Measurements from ENCODE around the gene ATCAY. TPM values are rescaled to one million over a fixed set of nuclear protein-coding genes. Genes with fewer than 3 reads are reported as not detected.
"Not testable (repeated sequence)": the region's sequence is repeated elsewhere in the genome, so short reads cannot be mapped to it uniquely, and the experiment has no call there.

ATCAY gene
- total and polyA plus RNA-seq, 2 of the 4 experiments (the other 2 are of a cell fraction), result 0.31 to 0.36 TPM

DNA sequence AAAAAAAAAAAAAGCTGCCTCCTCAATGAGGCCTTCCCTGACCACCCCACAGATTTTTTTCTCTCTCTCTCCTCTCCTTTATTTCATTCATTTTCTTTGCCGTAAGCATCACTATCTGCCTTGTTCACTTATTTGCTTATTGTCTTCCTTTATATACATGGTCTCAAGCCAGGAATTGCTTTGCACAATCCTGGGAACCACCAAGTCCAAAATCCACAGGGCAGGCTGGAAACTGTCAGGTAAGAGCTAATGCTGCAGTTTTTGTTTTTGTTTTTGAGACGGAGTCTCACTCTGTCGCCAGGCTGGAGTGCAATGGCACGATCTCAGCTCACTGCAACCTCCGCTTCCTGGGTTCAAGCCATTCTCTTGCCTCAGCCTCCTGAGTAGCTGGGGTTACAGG, 14.5 kb downstream of the ATCAY start:
- H3K18ac ChIP-seq (ENCODE audit: low read depth, low read length); H3K9me1 ChIP-seq (ENCODE audit: insufficient read depth, low read length); in situ Hi-C loops (cut with MboI; ENCODE audit: low sequenced_read_pairs); H3K79me1 ChIP-seq (ENCODE audit: low read depth in 1 of 2, low read length in 2 of 2); H2BK15ac ChIP-seq (ENCODE audit: low read depth, low read length); H3K56ac ChIP-seq (ENCODE audit: extremely low read depth, insufficient read depth, low read length); dilution Hi-C loops (cut with HindIII; ENCODE audit: low sequenced_read_pairs, unreplicated experiment); H3K36me3 ChIP-seq (ENCODE audit: control insufficient read depth, insufficient read depth, low read length); H3K9ac ChIP-seq (ENCODE audit: low read depth, low read length); H3K4me1 ChIP-seq (ENCODE audit: control insufficient read depth, insufficient read depth, low read length); H4K20me1 ChIP-seq (ENCODE audit: insufficient read depth, low read length); H4K91ac ChIP-seq (ENCODE audit: insufficient read depth, low read depth, low read length); H3K14ac ChIP-seq (replicated peaks; ENCODE audit: low read depth, low read length); H3K27ac ChIP-seq (ENCODE audit: insufficient read depth, low read length); H3K27me3 ChIP-seq (ENCODE audit: control insufficient read depth, insufficient read depth, low read length); H3K4ac ChIP-seq (ENCODE audit: low read depth, low read length); DNase-seq; BruUV-seq (replicated peaks); H2BK20ac ChIP-seq (ENCODE audit: low read depth, low read length); ATAC-seq (ENCODE audit: low read depth); H2BK120ac ChIP-seq (ENCODE audit: low read depth, low read length); CTCF ChIA-PET; H2AK9ac ChIP-seq (replicated peaks; ENCODE audit: low read depth, low read length, poor library complexity); intact Hi-C loops (cut with micrococcal nuclease); H3K9me3 ChIP-seq (ENCODE audit: control insufficient read depth, insufficient read depth, low read length); H3K4me2 ChIP-seq (ENCODE audit: low read depth, low read length); H4K5ac ChIP-seq (ENCODE audit: low read depth, low read length); H3K4me3 ChIP-seq (ENCODE audit: insufficient read depth, low read depth, low read length); H2BK5ac ChIP-seq (ENCODE audit: low read depth, low read length, poor library complexity, severe bottlenecking); POLR2A ChIA-PET (ENCODE audit: unreplicated experiment); H3K23ac ChIP-seq (ENCODE audit: low read depth, low read length); H4K8ac ChIP-seq (ENCODE audit: low read depth in 2 of 2, low read length in 2 of 2); H2AFZ ChIP-seq (replicated peaks; ENCODE audit: low read length, poor library complexity); H2AK5ac ChIP-seq (ENCODE audit: low read depth, low read length): not testable (repeated sequence)
- WGBS, 2 experiments (ENCODE audit: extremely low coverage in 2 of 2, insufficient read length in 1 of 2), result 80% methylated on average over 1 of the region's 5 CpGs; no CpG with 5 or more reads in 1 of the 2 experiments
